Neural cell (in vitro differentiated cells): ENCODE measurements around the gene CCDC80. TPM values are rescaled to one million over a fixed set of nuclear protein-coding genes. Genes with fewer than 3 reads are reported as not detected.

Experiments used
- H2AFZ ChIP-seq: fragments of 200-600, 300-800 bp; sonication (generic), shearing (Covaris generic); 2 replicates; pipeline ENCODE4 v1.6.0; 2014; ENCODE audit warnings: low read depth, mild to moderate bottlenecking, antibody characterized with exemption, low read length, moderate library complexity
- H3F3A ChIP-seq: fragments of 200-600 bp; shearing (Covaris generic); 2 replicates; pipeline ENCODE4 v1.6.1; 2016; ENCODE audit warnings: mild to moderate bottlenecking, moderate library complexity, mixed read lengths, antibody characterized with exemption, low read length; ENCODE audit not compliant: insufficient read depth, poor library complexity, severe bottlenecking
- H3K27ac ChIP-seq: fragments of 200-600, 300-800 bp; sonication (generic), shearing (Covaris generic); 2 replicates; pipeline ENCODE4 v1.5.1; 2014; ENCODE audit warnings: mild to moderate bottlenecking, low read length, moderate library complexity
- H3K27me3 ChIP-seq: fragments of 300-800, 200-600 bp; sonication (generic), shearing (Covaris generic); 2 replicates; pipeline ENCODE4 v1.6.0; 2014; ENCODE audit warnings: mild to moderate bottlenecking, low read depth, low read length, moderate library complexity; ENCODE audit not compliant: insufficient read depth
- H3K36me3 ChIP-seq: fragments of 300-800, 200-600 bp; sonication (generic), shearing (Covaris generic); 2 replicates; pipeline ENCODE4 v1.5.1; 2014; ENCODE audit warnings: mild to moderate bottlenecking, antibody characterized with exemption, low read length, moderate library complexity; ENCODE audit not compliant: insufficient read depth
- H3K4me2 ChIP-seq: fragments of 300-800, 200-600 bp; sonication (generic), shearing (Covaris generic); 2 replicates; pipeline ENCODE4 v1.6.0; 2014; ENCODE audit warnings: mild to moderate bottlenecking, low read length
- H3K4me3 ChIP-seq: fragments of 300-800, 200-600 bp; sonication (generic), shearing (Covaris generic); 2 replicates; pipeline ENCODE4 v1.5.1; 2014; ENCODE audit warnings: mild to moderate bottlenecking, low read length, moderate library complexity
- H3K79me2 ChIP-seq: fragments of 200-600 bp; shearing (Covaris generic); replicated peaks from 2 replicates; pipeline ENCODE4 v1.6.0; 2014; ENCODE audit warnings: mild to moderate bottlenecking, low read length, moderate library complexity; ENCODE audit not compliant: insufficient read depth
- H3K9ac ChIP-seq: fragments of 300-800, 200-600 bp; sonication (generic), shearing (Covaris generic); 2 replicates; pipeline ENCODE4 v1.6.1; 2016; ENCODE audit warnings: mild to moderate bottlenecking, low read length, mixed read lengths
- H3K9me2 ChIP-seq: fragments of 200-600 bp; shearing (Covaris generic); 2 replicates; pipeline ENCODE4 v1.6.1; 2016; ENCODE audit warnings: mild to moderate bottlenecking, low read length, mixed read lengths; ENCODE audit not compliant: insufficient read depth
- H3K9me3 ChIP-seq: fragments of 200-600, 300-800 bp; sonication (generic), shearing (Covaris generic); 2 replicates; pipeline ENCODE4 v1.6.1; 2016; ENCODE audit warnings: mild to moderate bottlenecking, mixed run types, low read length, moderate library complexity, mixed read lengths
- H4K20me1 ChIP-seq: fragments of 200-600 bp; shearing (Covaris generic); 2 replicates; pipeline ENCODE4 v1.6.1; 2016; ENCODE audit warnings: mild to moderate bottlenecking, mixed run types; ENCODE audit not compliant: insufficient read depth
- CTCF ChIP-seq: fragments of 450-650 bp; IDR thresholded peaks from 2 replicates; pipeline ENCODE4 v1.5.1; 2014; ENCODE audit warnings: antibody characterized with exemption, mild to moderate bottlenecking, moderate library complexity; ENCODE audit not compliant: poor library complexity, severe bottlenecking
- EP300 ChIP-seq: fragments of 450-650 bp; conservative IDR thresholded peaks from 2 replicates; pipeline ENCODE4 v1.6.1; 2014; ENCODE audit warnings: antibody characterized with exemption, mild to moderate bottlenecking, moderate library complexity; ENCODE audit not compliant: poor library complexity, severe bottlenecking
- EZH2 ChIP-seq: fragments of 200-600, 300-800 bp; shearing (Covaris generic), sonication (generic); IDR thresholded peaks from 2 replicates; pipeline ENCODE4 v1.6.1; 2014; ENCODE audit warnings: antibody characterized with exemption, low read length, borderline replicate concordance, mild to moderate bottlenecking; ENCODE audit not compliant: insufficient read depth, poor library complexity, severe bottlenecking
- MXI1 ChIP-seq: fragments of 450-650 bp; conservative IDR thresholded peaks from 2 replicates; pipeline ENCODE4 v1.6.1; 2014; ENCODE audit warnings: antibody characterized with exemption, mild to moderate bottlenecking; ENCODE audit not compliant: poor library complexity, severe bottlenecking
- POLR2AphosphoS5 ChIP-seq: IDR thresholded peaks from 2 replicates; pipeline ENCODE4 v1.6.1; 2012
- RAD21 ChIP-seq: fragments of 450-650 bp; conservative IDR thresholded peaks from 2 replicates; pipeline ENCODE4 v1.6.1; 2014; ENCODE audit warnings: antibody characterized with exemption, mild to moderate bottlenecking, moderate library complexity
- SMC3 ChIP-seq: fragments of 450-650 bp; conservative IDR thresholded peaks from 2 replicates; pipeline ENCODE4 v1.6.1; 2014; ENCODE audit warnings: antibody characterized with exemption, mild to moderate bottlenecking, moderate library complexity; ENCODE audit not compliant: poor library complexity
- TAF1 ChIP-seq: IDR thresholded peaks from 2 replicates; pipeline ENCODE4 v1.6.1; 2012; ENCODE audit warnings: low read depth
- polyA plus RNA-seq: library from polyadenylated mRNA; depleted of rRNA; stranded (reverse); fragments of >200 nt; gene quantifications from 2 replicates; pipeline ENCODE4 v1.2.3, GENCODE V29; 2014
- TF ChIP-seq, protein P1 (sequence below): IDR thresholded peaks from 2 replicates; pipeline ENCODE4 v1.6.1; 2012; ENCODE audit warnings: borderline replicate concordance

The CCDC80 gene
- polyA plus RNA-seq, 1 donor from 2014 or later, result 0.14 TPM

- Histone ChIP-seq H3K27me3 (no peaks in the 10 kb centered on the region), H3K9me2 (no peaks in the 10 kb centered on the region), H3K9me3 (no peaks in the 10 kb centered on the region), H3K36me3 (no peaks in the 10 kb centered on the region), H4K20me1 (no peaks in the 10 kb centered on the region), H3K27ac (no peak overlapping the region), H3K9ac (no peak overlapping the region), H3F3A (no peaks in the 10 kb centered on the region), H3K79me2 (no peaks in the 10 kb centered on the region), H2AFZ (no peak overlapping the region), H3K4me3 (no peak overlapping the region), H3K4me2 (no peak overlapping the region)
- TF ChIP-seq POLR2AphosphoS5, result no peak
- no peak for TF ChIP-seq EZH2
- TF ChIP-seq SMC3, result no peak
- TF ChIP-seq TAF1, result no peak
- TF ChIP-seq, protein P1, sequence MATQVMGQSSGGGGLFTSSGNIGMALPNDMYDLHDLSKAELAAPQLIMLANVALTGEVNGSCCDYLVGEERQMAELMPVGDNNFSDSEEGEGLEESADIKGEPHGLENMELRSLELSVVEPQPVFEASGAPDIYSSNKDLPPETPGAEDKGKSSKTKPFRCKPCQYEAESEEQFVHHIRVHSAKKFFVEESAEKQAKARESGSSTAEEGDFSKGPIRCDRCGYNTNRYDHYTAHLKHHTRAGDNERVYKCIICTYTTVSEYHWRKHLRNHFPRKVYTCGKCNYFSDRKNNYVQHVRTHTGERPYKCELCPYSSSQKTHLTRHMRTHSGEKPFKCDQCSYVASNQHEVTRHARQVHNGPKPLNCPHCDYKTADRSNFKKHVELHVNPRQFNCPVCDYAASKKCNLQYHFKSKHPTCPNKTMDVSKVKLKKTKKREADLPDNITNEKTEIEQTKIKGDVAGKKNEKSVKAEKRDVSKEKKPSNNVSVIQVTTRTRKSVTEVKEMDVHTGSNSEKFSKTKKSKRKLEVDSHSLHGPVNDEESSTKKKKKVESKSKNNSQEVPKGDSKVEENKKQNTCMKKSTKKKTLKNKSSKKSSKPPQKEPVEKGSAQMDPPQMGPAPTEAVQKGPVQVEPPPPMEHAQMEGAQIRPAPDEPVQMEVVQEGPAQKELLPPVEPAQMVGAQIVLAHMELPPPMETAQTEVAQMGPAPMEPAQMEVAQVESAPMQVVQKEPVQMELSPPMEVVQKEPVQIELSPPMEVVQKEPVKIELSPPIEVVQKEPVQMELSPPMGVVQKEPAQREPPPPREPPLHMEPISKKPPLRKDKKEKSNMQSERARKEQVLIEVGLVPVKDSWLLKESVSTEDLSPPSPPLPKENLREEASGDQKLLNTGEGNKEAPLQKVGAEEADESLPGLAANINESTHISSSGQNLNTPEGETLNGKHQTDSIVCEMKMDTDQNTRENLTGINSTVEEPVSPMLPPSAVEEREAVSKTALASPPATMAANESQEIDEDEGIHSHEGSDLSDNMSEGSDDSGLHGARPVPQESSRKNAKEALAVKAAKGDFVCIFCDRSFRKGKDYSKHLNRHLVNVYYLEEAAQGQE, result no peak
- TF ChIP-seq CTCF, result no peak
- TF ChIP-seq EP300, result no peak
- no peak for TF ChIP-seq RAD21
- TF ChIP-seq MXI1, result no peak
Observed at GRCh38 chr3:112687616-112688015, 46.7 kb upstream of the CCDC80 start.

- Histone ChIP-seq H3K9me3 (no peaks in the 10 kb centered on the region), H4K20me1 (no peaks in the 10 kb centered on the region), H3F3A (no peaks in the 10 kb centered on the region), H3K9ac (no peak overlapping the region), H3K27me3 (no peaks in the 10 kb centered on the region), H3K79me2 (no peaks in the 10 kb centered on the region), H2AFZ (no peak overlapping the region), H3K27ac (no peak overlapping the region), H3K36me3 (no peaks in the 10 kb centered on the region), H3K9me2 (no peaks in the 10 kb centered on the region), H3K4me3 (no peak overlapping the region), H3K4me2 (no peak overlapping the region)
- TF ChIP-seq EZH2, result no peak
- no peak for TF ChIP-seq CTCF
- TF ChIP-seq, protein P1, result no peak
- TF ChIP-seq TAF1, result no peak
- TF ChIP-seq RAD21, result no peak
- no peak for TF ChIP-seq POLR2AphosphoS5
- TF ChIP-seq EP300, result no peak
- no peak for TF ChIP-seq MXI1
- TF ChIP-seq SMC3, result no peak
Observed at GRCh38 chr3:112687211-112687610, 46.3 kb upstream of the CCDC80 start.
